Stimulated activated naive CD8-positive, alpha-beta T cell treated with anti-CD3 and anti-CD28 coated beads, Interleukin-15, Interleukin-2, amounts not matched to agents 100 ng/mL and 50 ng/mL, for 24 hours (primary cell): Measurements from ENCODE around the gene DAB1.

Experiments used
- H3K27ac Mint-ChIP-seq: one replicate; pipeline ENCODE4 v1.8.0; 2021; ENCODE audit warnings: mild to moderate bottlenecking, mixed read lengths
- H3K27me3 Mint-ChIP-seq: one replicate; pipeline ENCODE4 v1.8.0; 2021; ENCODE audit warnings: mixed read lengths
- H3K36me3 Mint-ChIP-seq: one replicate; pipeline ENCODE4 v1.8.0; 2021; ENCODE audit warnings: low read depth, mixed read lengths
- H3K4me1 Mint-ChIP-seq: one replicate; pipeline ENCODE4 v1.8.0; 2021; ENCODE audit warnings: low read depth, mixed read lengths
- H3K4me3 Mint-ChIP-seq: one replicate; pipeline ENCODE4 v1.8.0; 2021; ENCODE audit warnings: mild to moderate bottlenecking, mixed read lengths
- H3K9me3 Mint-ChIP-seq: one replicate; pipeline ENCODE4 v1.8.0; 2021; ENCODE audit warnings: mixed read lengths

The DAB1 gene

DNA sequence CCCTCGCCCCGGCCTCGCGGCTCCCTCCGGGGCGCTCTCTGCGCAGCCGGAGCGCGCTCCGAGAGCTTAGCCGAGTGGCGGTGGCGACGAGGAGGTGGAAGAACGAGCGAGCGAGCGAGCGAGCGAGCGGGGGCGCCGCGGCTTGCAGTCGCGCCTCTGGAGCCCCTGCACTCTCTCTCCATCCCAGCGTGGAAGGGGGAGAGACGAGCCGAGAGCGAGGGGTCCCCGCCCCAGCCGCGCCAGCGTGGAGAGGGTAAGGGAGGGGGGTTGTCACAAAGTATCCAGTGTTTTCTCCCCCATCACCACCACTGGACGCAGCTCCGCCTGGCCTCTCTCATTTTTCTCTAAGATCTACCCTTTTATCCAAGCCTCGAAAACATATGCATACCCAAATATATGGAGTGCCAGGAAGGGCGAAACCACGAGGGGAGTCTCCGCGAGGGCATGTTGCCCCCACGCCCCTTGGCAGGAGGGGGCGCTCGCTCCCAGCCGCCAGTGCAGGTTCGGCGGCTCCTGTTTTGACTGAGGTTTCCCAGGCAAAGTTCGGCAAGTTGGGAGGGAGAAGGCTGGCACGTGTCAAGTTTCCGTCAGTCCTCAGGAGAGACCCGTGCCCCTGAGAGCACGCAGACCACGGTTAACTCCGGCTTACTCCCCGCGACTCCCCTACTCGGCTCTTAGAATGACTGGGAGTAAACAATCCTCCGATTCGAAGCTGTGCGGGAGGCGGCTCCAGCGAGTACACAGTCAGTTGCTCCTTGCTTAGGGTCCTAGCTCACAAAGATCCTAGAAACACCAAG, 569 bp upstream of the DAB1 start:
- peaks cover 63% of the 10 kb centered on the region for H3K27me3 Mint-ChIP-seq
- H3K36me3 Mint-ChIP-seq: no peaks in the 10 kb centered on the region
- peaks cover 7% of the 10 kb centered on the region for H3K9me3 Mint-ChIP-seq
- peaks cover 3% of the 10 kb centered on the region for H3K4me1 Mint-ChIP-seq
- no peak overlapping the region for H3K4me3 Mint-ChIP-seq
- H3K27ac Mint-ChIP-seq: no peak overlapping the region

DNA sequence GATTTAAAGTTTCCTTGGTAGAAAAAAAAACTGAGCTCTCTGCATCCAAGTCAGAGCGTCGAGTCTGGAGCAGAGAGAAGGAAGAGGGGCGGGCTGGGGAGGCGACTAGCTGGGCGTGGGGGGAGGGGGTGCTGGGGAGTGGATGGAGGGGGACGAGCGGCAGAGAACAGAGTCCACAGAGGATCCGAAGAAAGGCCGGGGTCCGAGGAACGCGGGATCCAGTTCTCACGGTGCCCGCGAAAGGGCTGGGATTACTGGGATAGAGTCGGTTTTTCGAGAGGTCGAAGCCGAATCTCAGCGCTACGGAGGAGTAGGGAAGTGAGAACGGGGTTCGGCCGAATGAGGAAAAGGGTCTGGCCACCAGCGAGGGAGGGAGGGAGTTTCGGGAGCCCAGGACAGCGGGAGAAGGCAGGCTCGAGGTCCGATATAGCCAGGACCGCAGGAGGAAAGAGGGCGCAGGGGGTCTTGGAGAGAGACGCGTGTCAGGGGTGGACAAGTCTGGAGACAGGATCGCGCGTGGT, 665 bp downstream of the DAB1 start:
- Mint-ChIP-seq H3K4me3 (no peak overlapping the region), H3K27ac (no peak overlapping the region), H3K27me3 (peaks cover 65% of the 10 kb centered on the region), H3K9me3 (peaks cover 7% of the 10 kb centered on the region), H3K36me3 (no peaks in the 10 kb centered on the region), H3K4me1 (peaks cover 3% of the 10 kb centered on the region)

GRCh38 chr1:57422271-57423134, 1.4 kb downstream of the DAB1 start:
- Mint-ChIP-seq H3K27me3 (peaks cover 72% of the 10 kb centered on the region), H3K4me1 (peaks cover 3% of the 10 kb centered on the region)

DNA sequence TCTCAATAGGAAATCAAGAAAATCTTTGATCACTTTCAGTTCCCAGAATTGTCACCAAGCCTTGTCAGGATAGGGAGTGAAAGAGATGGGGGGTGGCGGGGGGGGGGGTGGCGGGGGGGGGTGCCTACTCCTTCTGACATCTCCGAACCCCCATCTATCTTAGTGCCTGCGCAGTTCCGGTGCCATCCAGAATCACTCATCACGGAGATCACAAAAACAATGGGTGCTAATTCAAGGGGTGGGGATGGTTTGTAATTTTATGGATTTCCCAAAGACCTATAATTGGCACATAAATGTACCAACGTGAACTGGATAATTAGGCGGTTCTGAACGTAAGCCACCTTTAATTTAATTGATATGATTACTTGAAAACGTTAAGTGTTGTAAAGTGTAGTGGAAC, 2.1 kb downstream of the DAB1 start:
- H3K4me1 Mint-ChIP-seq: peaks cover 3% of the 10 kb centered on the region
- H3K9me3 Mint-ChIP-seq: peaks cover 4% of the 10 kb centered on the region
- no peak overlapping the region for H3K4me3 Mint-ChIP-seq
- no peaks in the 10 kb centered on the region for H3K36me3 Mint-ChIP-seq
- no peak overlapping the region for H3K27ac Mint-ChIP-seq
- H3K27me3 Mint-ChIP-seq: peaks cover 72% of the 10 kb centered on the region

More at GRCh38 chr1:57422271-57423134, 1.4 kb downstream of the DAB1 start:
- Mint-ChIP-seq H3K27ac (no peak overlapping the region), H3K36me3 (no peaks in the 10 kb centered on the region), H3K4me3 (no peak overlapping the region), H3K9me3 (peaks cover 7% of the 10 kb centered on the region)

DNA sequence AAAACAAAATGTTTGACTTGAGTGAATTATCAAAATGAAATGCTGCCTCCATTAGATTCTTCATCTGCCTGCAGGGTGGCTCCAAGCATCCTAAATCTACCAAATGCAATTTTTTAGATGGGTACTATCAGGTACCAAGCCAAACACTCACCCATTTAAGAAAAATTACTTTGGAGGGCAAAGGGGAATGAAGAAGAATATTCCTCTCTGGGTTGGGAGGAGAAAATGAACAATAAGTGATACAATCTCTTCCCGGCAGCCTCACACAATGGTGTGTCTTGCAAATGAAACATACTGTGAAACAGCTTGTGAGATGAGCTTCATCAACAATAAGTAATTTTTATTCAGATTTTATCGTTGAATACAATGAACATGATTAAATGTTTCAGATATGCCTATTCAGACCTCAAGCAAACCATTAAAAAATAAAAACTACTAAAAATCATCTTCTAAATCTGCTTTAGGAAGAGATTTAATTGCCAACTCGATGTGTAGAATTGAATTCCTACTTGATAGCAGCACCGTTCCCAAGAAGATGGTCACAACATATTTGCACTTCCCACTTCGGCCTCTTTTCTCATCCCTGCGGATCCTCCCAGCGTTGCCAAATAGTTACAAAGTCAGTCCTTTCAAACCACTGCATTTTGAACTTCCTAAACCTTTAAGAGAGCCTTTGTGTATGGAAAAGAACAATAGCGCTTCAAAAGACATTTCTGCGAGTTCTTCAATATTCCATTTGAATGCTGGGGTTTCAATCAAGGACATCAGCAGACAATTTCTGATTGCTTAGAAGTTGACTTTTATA, 2.7 kb downstream of the DAB1 start:
- no peak overlapping the region for H3K4me3 Mint-ChIP-seq
- H3K4me1 Mint-ChIP-seq: peaks cover 3% of the 10 kb centered on the region
- no peaks in the 10 kb centered on the region for H3K9me3 Mint-ChIP-seq
- peaks cover 67% of the 10 kb centered on the region for H3K27me3 Mint-ChIP-seq
- no peaks in the 10 kb centered on the region for H3K36me3 Mint-ChIP-seq
- H3K27ac Mint-ChIP-seq: no peak overlapping the region

DNA sequence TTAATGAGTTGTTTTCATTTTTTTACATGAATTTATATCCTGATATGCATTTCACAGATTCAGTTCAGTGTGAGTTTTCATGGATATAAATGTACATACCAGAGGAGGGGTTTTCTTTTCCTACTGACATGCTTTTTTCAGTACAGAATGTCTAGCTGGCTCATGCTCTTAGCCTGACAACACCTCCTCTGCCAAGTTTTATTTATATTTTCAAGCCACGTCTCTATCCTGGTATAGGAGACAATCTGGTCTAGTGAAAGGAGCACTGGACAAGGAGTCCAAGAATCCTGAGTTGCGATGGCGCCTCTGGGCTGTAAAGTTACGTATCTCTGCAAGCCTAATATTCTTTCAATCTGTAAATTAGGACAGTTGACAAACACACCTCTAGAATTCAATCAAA, 4.9 kb downstream of the DAB1 start:
- Mint-ChIP-seq H3K9me3 (peaks cover 4% of the 10 kb centered on the region), H3K27me3 (peaks cover 54% of the 10 kb centered on the region), H3K4me1 (no peaks in the 10 kb centered on the region), H3K4me3 (no peak overlapping the region), H3K36me3 (no peaks in the 10 kb centered on the region), H3K27ac (no peak overlapping the region)

DNA sequence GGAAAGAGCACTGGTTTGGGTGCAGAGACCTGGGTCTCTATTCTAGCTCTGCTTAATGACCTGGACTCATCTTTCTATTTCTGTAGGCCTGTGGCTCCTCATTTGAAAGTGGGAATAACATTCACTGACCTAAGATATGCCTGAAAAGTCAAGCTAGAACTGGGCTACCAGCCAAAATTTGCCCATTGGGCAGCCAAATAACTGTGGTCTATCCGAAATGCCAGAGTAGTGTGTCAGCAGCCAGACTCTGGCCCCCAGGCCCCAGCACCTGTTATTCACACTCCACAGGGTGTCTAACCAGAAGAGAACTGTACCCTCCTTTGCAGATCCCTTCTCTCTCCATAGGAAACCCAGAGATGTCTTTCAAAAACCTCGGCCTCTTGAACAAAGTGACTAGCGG, 12.6 kb downstream of the DAB1 start:
- Mint-ChIP-seq H3K4me1 (no peaks in the 10 kb centered on the region), H3K27ac (no peak overlapping the region), H3K9me3 (peaks cover 17% of the 10 kb centered on the region), H3K4me3 (no peak overlapping the region), H3K36me3 (no peaks in the 10 kb centered on the region), H3K27me3 (peaks cover 16% of the 10 kb centered on the region)

GRCh38 chr1:57410508-57410907, 13.4 kb downstream of the DAB1 start:
- Mint-ChIP-seq H3K9me3 (peaks cover 13% of the 10 kb centered on the region), H3K27ac (no peak overlapping the region), H3K4me3 (no peak overlapping the region), H3K36me3 (no peaks in the 10 kb centered on the region), H3K4me1 (no peaks in the 10 kb centered on the region), H3K27me3 (peaks cover 10% of the 10 kb centered on the region)

DNA sequence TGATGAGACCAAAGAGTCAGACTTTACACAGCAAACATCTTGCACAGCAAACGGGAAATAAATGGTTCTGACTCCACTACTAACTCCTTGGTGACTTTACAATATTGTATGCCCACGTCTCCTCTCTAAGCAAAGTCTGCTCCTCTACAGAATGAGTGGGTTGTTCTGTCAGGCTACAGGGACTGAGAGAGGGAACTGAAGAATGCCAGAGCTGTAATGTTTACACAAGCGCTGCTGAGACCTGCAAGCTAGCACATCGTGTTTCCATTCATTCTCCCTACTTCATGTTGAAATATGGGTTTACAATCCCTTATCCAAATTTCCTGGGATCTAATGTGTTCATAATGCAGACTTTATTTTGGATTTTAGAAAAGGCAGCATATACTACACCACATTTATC, 15.9 kb downstream of the DAB1 start:
- no peak overlapping the region for H3K27ac Mint-ChIP-seq
- peaks cover 11% of the 10 kb centered on the region for H3K9me3 Mint-ChIP-seq
- no peaks in the 10 kb centered on the region for H3K4me1 Mint-ChIP-seq
- H3K4me3 Mint-ChIP-seq: no peak overlapping the region
- peaks cover 9% of the 10 kb centered on the region for H3K27me3 Mint-ChIP-seq
- no peaks in the 10 kb centered on the region for H3K36me3 Mint-ChIP-seq

GRCh38 chr1:57406428-57406970, 17.4 kb downstream of the DAB1 start:
- no peaks in the 10 kb centered on the region for H3K4me1 Mint-ChIP-seq
- peaks cover 9% of the 10 kb centered on the region for H3K27me3 Mint-ChIP-seq
- H3K4me3 Mint-ChIP-seq: no peak overlapping the region
- H3K36me3 Mint-ChIP-seq: no peaks in the 10 kb centered on the region
- peaks cover 4% of the 10 kb centered on the region for H3K9me3 Mint-ChIP-seq
- no peak overlapping the region for H3K27ac Mint-ChIP-seq

DNA sequence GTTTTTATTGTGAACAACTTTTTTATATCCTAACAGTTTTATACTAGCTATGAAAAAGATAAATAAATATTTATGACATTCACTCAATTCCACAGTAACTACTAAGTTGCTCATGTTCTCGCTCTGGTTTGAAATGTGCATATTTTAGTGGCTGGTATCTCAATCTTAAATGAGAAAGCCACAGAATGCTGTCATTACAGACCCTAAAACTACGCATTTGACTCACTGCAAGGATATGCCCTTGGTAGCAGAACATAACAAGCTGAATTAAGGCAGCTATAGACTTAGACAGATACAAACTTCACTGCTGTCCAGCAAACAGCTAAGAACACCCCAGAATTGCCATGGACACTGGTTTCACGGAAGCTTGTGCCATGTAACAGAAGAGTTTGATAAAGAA, 19.0 kb downstream of the DAB1 start:
- Mint-ChIP-seq H3K27me3 (peaks cover 6% of the 10 kb centered on the region), H3K4me3 (no peak overlapping the region), H3K9me3 (peaks cover 3% of the 10 kb centered on the region), H3K4me1 (no peaks in the 10 kb centered on the region), H3K36me3 (no peaks in the 10 kb centered on the region), H3K27ac (no peak overlapping the region)

DNA sequence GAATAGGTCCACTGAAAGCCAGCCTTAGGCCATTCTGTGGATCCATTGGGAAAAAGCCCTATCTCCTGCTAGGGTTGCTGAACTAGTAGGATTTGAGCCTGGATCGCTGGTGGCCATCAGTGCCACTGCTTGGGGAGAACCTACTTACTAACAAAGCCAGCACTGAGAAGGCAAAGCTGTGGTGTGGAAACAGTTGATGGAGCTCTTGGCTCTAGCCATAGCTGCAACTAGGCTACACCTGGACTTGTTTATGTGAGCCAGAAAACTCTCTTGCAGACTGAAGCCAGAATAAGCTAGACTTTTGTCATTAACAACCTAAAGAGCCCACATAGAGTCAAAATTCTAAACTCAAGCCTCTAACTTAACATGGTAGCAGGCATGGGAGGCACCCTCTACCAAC, 20.7 kb downstream of the DAB1 start:
- Mint-ChIP-seq H3K27ac (no peak overlapping the region), H3K36me3 (no peaks in the 10 kb centered on the region), H3K4me3 (no peak overlapping the region), H3K9me3 (peaks cover 3% of the 10 kb centered on the region), H3K4me1 (no peaks in the 10 kb centered on the region), H3K27me3 (peaks cover 6% of the 10 kb centered on the region)

- Mint-ChIP-seq H3K9me3 (peaks cover 3% of the 10 kb centered on the region), H3K27me3 (peaks cover 8% of the 10 kb centered on the region), H3K4me1 (no peaks in the 10 kb centered on the region), H3K27ac (no peak overlapping the region), H3K36me3 (no peaks in the 10 kb centered on the region), H3K4me3 (no peak overlapping the region)
These were observed 22.2 kb downstream of the DAB1 start for GRCh38 chr1:57401671-57402070.

- no peak overlapping the region for H3K4me3 Mint-ChIP-seq
These were observed 23.8 kb downstream of the DAB1 start for GRCh38 chr1:57400048-57400447.

More at GRCh38 chr1:57400048-57400447, 23.8 kb downstream of the DAB1 start:
- no peak overlapping the region for H3K27ac Mint-ChIP-seq
- peaks cover 3% of the 10 kb centered on the region for H3K27me3 Mint-ChIP-seq
- H3K4me1 Mint-ChIP-seq: no peaks in the 10 kb centered on the region
- no peaks in the 10 kb centered on the region for H3K36me3 Mint-ChIP-seq
- H3K9me3 Mint-ChIP-seq: peaks cover 3% of the 10 kb centered on the region
